Measurements from ENCODE around the gene RHOF.

RHOF gene

GRCh38 chr12:121817648-121818043, 24.2 kb upstream of the RHOF start:
- DNase-seq: no peak

GRCh38 chr12:121816925-121817647, 23.6 kb upstream of the RHOF start:
- DNase-seq: no peak

GRCh38 chr12:121815263-121815662, 21.8 kb upstream of the RHOF start:
- no peak for DNase-seq

- no peak for DNase-seq
Observed at GRCh38 chr12:121814429-121815119, 21.1 kb upstream of the RHOF start.

GRCh38 chr12:121813951-121814350, 20.5 kb upstream of the RHOF start:
- DNase-seq: no peak

GRCh38 chr12:121812921-121813896, 19.7 kb upstream of the RHOF start:
- DNase-seq: no peak

- DNase-seq: no peak
Observed at GRCh38 chr12:121812320-121812871, 18.9 kb upstream of the RHOF start.

- DNase-seq: peak; percentile 26
Observed at GRCh38 chr12:121811434-121812319, 18.2 kb upstream of the RHOF start.

GRCh38 chr12:121810833-121811433, 17.4 kb upstream of the RHOF start:
- DNase-seq: no peak

GRCh38 chr12:121810234-121810817, 16.8 kb upstream of the RHOF start:
- DNase-seq: no peak

- DNase-seq: no peak
Observed at GRCh38 chr12:121809712-121810116, 16.2 kb upstream of the RHOF start.

- DNase-seq: no peak
Observed at GRCh38 chr12:121808623-121809022, 15.1 kb upstream of the RHOF start.

GRCh38 chr12:121807642-121808347, 14.3 kb upstream of the RHOF start:
- no peak for DNase-seq

- DNase-seq: no peak
Observed at GRCh38 chr12:121806546-121807423, 13.3 kb upstream of the RHOF start.

GRCh38 chr12:121806009-121806545, 12.6 kb upstream of the RHOF start:
- peak; percentile 33 for DNase-seq

GRCh38 chr12:121805171-121806008, 11.9 kb upstream of the RHOF start:
- no peak for DNase-seq

GRCh38 chr12:121804417-121805111, 11.1 kb upstream of the RHOF start:
- DNase-seq: no peak
